ENCODE results near the gene CD80.

Gene CD80

GRCh38 chr3:119542168-119542767, 17.1 kb downstream of the CD80 start:
- no peak for DNase-seq

- DNase-seq: no peak
Measured at GRCh38 chr3:119541547-119541946, 17.9 kb downstream of the CD80 start.

GRCh38 chr3:119538772-119539171, 20.6 kb downstream of the CD80 start:
- DNase-seq: no peak

- DNase-seq: no peak
Measured at GRCh38 chr3:119536757-119537156, 22.7 kb downstream of the CD80 start.

GRCh38 chr3:119534296-119534695, 25.1 kb downstream of the CD80 start:
- DNase-seq: no peak

- DNase-seq: no peak
Measured at GRCh38 chr3:119531151-119531550, 28.3 kb downstream of the CD80 start.

- DNase-seq: no peak
Measured at GRCh38 chr3:119530456-119530855, 29.0 kb downstream of the CD80 start.

GRCh38 chr3:119529883-119530282, 29.5 kb downstream of the CD80 start:
- peak; percentile 57 for DNase-seq

- DNase-seq: no peak
Measured at GRCh38 chr3:119527714-119528113, 31.7 kb downstream of the CD80 start.

GRCh38 chr3:119524931-119525662, 34.3 kb downstream of the CD80 start:
- DNase-seq: peak; percentile 6

- no peak for DNase-seq
Measured at GRCh38 chr3:119518026-119518425, 41.4 kb downstream of the CD80 start.

GRCh38 chr3:119517112-119517511, 42.3 kb downstream of the CD80 start:
- DNase-seq: no peak

- no peak for DNase-seq
Measured at GRCh38 chr3:119514637-119515036, 44.8 kb downstream of the CD80 start.

GRCh38 chr3:119510690-119511089, 48.7 kb downstream of the CD80 start:
- no peak for DNase-seq

GRCh38 chr3:119508172-119508845, 51.1 kb downstream of the CD80 start:
- DNase-seq: no peak

GRCh38 chr3:119507404-119507803, 52.0 kb downstream of the CD80 start:
- DNase-seq: no peak

- no peak for DNase-seq
Measured at GRCh38 chr3:119506631-119507030, 52.8 kb downstream of the CD80 start.

GRCh38 chr3:119500901-119501300, 58.5 kb downstream of the CD80 start:
- DNase-seq: no peak

GRCh38 chr3:119500265-119500664, 59.1 kb downstream of the CD80 start:
- no peak for DNase-seq

GRCh38 chr3:119498186-119499011, 61.0 kb downstream of the CD80 start, which contains the start of gene TIMMDC1:
TSS of gene TIMMDC1 (plus strand) at chr3:119498547. CDS start at chr3:119498734, 187 bp downstream.
- DNase-seq: peak; percentile 96

GRCh38 chr3:119497820-119498185, 61.6 kb downstream of the CD80 start:
- peak; percentile 21 for DNase-seq

- DNase-seq: no peak
Measured at GRCh38 chr3:119494597-119494996, 64.8 kb downstream of the CD80 start.

- no peak for DNase-seq
Measured at GRCh38 chr3:119492810-119493209, 66.6 kb downstream of the CD80 start.

Data from EL (cell line).